Upper lobe of right lung (tissue), 1 donor: ENCODE data around the gene CST11. TPM values are rescaled to one million over a fixed set of nuclear protein-coding genes. Genes with fewer than 3 reads are reported as not detected.

Experiments used
- ATAC-seq: fragments of 200-7000 bp; cut with Tn5 transposase; one replicate; pipeline ENCODE4 v1.9.1; 2020; ENCODE audit warnings: mild to moderate bottlenecking, moderate library complexity
- DNase-seq: peaks from one replicate; pipeline ENCODE4 v3.0.0-alpha.2; 2020
- H3K27ac ChIP-seq: fragments of 200-600 bp; one replicate; pipeline ENCODE4 v1.8.0; 2022
- H3K27me3 ChIP-seq: fragments of 200-600 bp; one replicate; pipeline ENCODE4 v1.8.0; 2022; ENCODE audit warnings: mild to moderate bottlenecking
- H3K36me3 ChIP-seq: fragments of 200-600 bp; one replicate; pipeline ENCODE4 v1.8.0; 2022
- H3K4me1 ChIP-seq: fragments of 200-600 bp; one replicate; pipeline ENCODE4 v1.8.0; 2022
- H3K4me3 ChIP-seq: fragments of 200-600 bp; one replicate; pipeline ENCODE4 v1.8.0; 2022; ENCODE audit warnings: mild to moderate bottlenecking
- H3K9me3 ChIP-seq: fragments of 200-600 bp; one replicate; pipeline ENCODE4 v1.8.0; 2022
- CTCF ChIP-seq: fragments of 200-600 bp; IDR thresholded peaks from one replicate; pipeline ENCODE4 v1.8.0; 2022; ENCODE audit warnings: antibody characterized with exemption
- intact Hi-C: fragments of 100-400 bp; cut with DNase I; formaldehyde crosslinking; loops from one replicate; pipeline ENCODE4 v1.11.0; 2022
- total RNA-seq: library from RNA; stranded (reverse); fragmentation: NEBNext Ultra II Directional; extraction: Animal tissue kit (Norgen Biotek cat#: 25700); gene quantifications from one replicate; pipeline ENCODE4 v1.2.1, GENCODE V29; 2021
- donor health status: DM: no; HTN: yes; CAD: no; lungs with severe emphysema.

The CST11 gene
- total RNA-seq, 1 donor from 2014 or later = not detected

- peaks cover 8% of the 10 kb centered on the region for H3K27me3 ChIP-seq
- DNase-seq (no peak), ATAC-seq (no peak)
- intact Hi-C loops = no loop called here
- H3K27ac ChIP-seq = no peak overlapping the region
- H3K4me1 ChIP-seq = no peaks in the 10 kb centered on the region
- no peaks in the 10 kb centered on the region for H3K9me3 ChIP-seq
- H3K36me3 ChIP-seq = no peaks in the 10 kb centered on the region
- H3K4me3 ChIP-seq = no peak overlapping the region
- TF ChIP-seq CTCF = no peak
Measured at GRCh38 chr20:23456873-23457272, 4.2 kb upstream of the CST11 start.

GRCh38 chr20:23456409-23456808, 3.7 kb upstream of the CST11 start:
- no peak for DNase-seq
- no peaks in the 10 kb centered on the region for H3K4me1 ChIP-seq
- H3K27ac ChIP-seq = no peak overlapping the region
- H3K4me3 ChIP-seq = no peak overlapping the region
- H3K36me3 ChIP-seq = no peaks in the 10 kb centered on the region
- peaks cover 8% of the 10 kb centered on the region for H3K27me3 ChIP-seq
- no peak for TF ChIP-seq CTCF
- intact Hi-C loops = no loop called here
- ATAC-seq = no peak
- no peaks in the 10 kb centered on the region for H3K9me3 ChIP-seq

GRCh38 chr20:23455639-23456038, 3.0 kb upstream of the CST11 start:
- intact Hi-C loops = no loop called here
- H3K4me1 ChIP-seq = no peaks in the 10 kb centered on the region
- no peaks in the 10 kb centered on the region for H3K36me3 ChIP-seq
- peaks cover 8% of the 10 kb centered on the region for H3K27me3 ChIP-seq
- no peak for ATAC-seq
- TF ChIP-seq CTCF = no peak
- H3K9me3 ChIP-seq = no peaks in the 10 kb centered on the region
- no peak overlapping the region for H3K27ac ChIP-seq
- no peak for DNase-seq
- H3K4me3 ChIP-seq = no peak overlapping the region

- ATAC-seq = no peak
- no peak for DNase-seq
- Histone ChIP-seq H3K9me3 (no peaks in the 10 kb centered on the region), H3K4me3 (no peak overlapping the region), H3K4me1 (no peaks in the 10 kb centered on the region), H3K27ac (no peak overlapping the region), H3K27me3 (peaks cover 8% of the 10 kb centered on the region), H3K36me3 (no peaks in the 10 kb centered on the region)
- TF ChIP-seq CTCF = no peak
- intact Hi-C loops = no loop called here
Measured at GRCh38 chr20:23454816-23455215, 2.1 kb upstream of the CST11 start.

- no peaks in the 10 kb centered on the region for H3K9me3 ChIP-seq
- DNase-seq = no peak
- ATAC-seq = no peak
- no peaks in the 10 kb centered on the region for H3K36me3 ChIP-seq
- H3K4me3 ChIP-seq = no peak overlapping the region
- H3K4me1 ChIP-seq = no peaks in the 10 kb centered on the region
- TF ChIP-seq CTCF = no peak
- intact Hi-C loops = no loop called here
- peaks cover 8% of the 10 kb centered on the region for H3K27me3 ChIP-seq
- H3K27ac ChIP-seq = no peak overlapping the region
Measured at GRCh38 chr20:23453549-23454543, 1.2 kb upstream of the CST11 start.
